ENCODE data around the gene UBE2D4. TPM values are rescaled to one million over a fixed set of nuclear protein-coding genes. Genes with fewer than 3 reads are reported as not detected.

The UBE2D4 gene
- total RNA-seq, 4 donors from 2014 or later = 13.3 to 55.7 (median 15.5) TPM

- no peaks in the 10 kb centered on the region for H3K36me3 ChIP-seq
- in situ Hi-C loops (cut with MboI; ENCODE audit: low pct_ligation_motif_present in 1 of 4, low pct_unique_long_range_greater_than_20kb in 1 of 4, low sequenced_read_pairs in 3 of 4) = no loop called here
- intact Hi-C loops (cut with DNase I; ENCODE audit: low total_unique reads) = no loop called here
- no peaks in the 10 kb centered on the region for H3K27me3 ChIP-seq
- H3K27ac ChIP-seq = peak overlapping the region in 1 of 4 donors; percentile 15
- H3K4me1 ChIP-seq = peaks cover 0 to 15% (median 5%) of the 10 kb centered on the region in 4 donors
- peak; percentile 10 for DNase-seq
- no peak overlapping the region for H3K4me3 ChIP-seq
- TF ChIP-seq CTCF (IDR thresholded peaks at IDR 0.05) = peak in 3 of 5 experiments; percentile 14 to 22 (median 21)
- no peak for TF ChIP-seq POLR2A (IDR thresholded peaks at IDR 0.05)
- 58 to 90% methylated on average over 1 to 3 of the region's 3 CpGs for WGBS, 2 donors (ENCODE audit: low coverage in 1 of 2)
- H3K9me3 ChIP-seq = no peaks in the 10 kb centered on the region
These were observed 16.8 kb downstream of the UBE2D4 start for GRCh38 chr7:43942997-43943396.

- WGBS, 2 donors (ENCODE audit: low coverage in 1 of 2) = 77% methylated on average over 13 of the region's 13 CpGs; no CpG with 5 or more reads in 1 of the 2 donors
- no peak for TF ChIP-seq POLR2AphosphoS5 (IDR thresholded peaks at IDR 0.05)
- no peak for TF ChIP-seq EP300 (IDR thresholded peaks at IDR 0.05; ENCODE audit: low read depth)
- Histone ChIP-seq H3K4me3 (no peak overlapping the region), H3K9me3 (no peaks in the 10 kb centered on the region), H3K4me1 (peaks cover 0 to 15% (median 5%) of the 10 kb centered on the region in 4 donors), H3K27me3 (no peaks in the 10 kb centered on the region), H3K36me3 (no peaks in the 10 kb centered on the region), H3K27ac (peak overlapping the region in 1 of 4 donors; percentile 15)
- in situ Hi-C loops (cut with MboI; ENCODE audit: low pct_ligation_motif_present in 1 of 4, low pct_unique_long_range_greater_than_20kb in 1 of 4, low sequenced_read_pairs in 3 of 4) (no loop called here), intact Hi-C loops (cut with DNase I; ENCODE audit: low total_unique reads) (no loop called here)
- peak; percentile 33 for DNase-seq
These were observed 17.4 kb downstream of the UBE2D4 start for GRCh38 chr7:43943417-43944187.

GRCh38 chr7:43944286-43944685 is 18.1 kb downstream of the UBE2D4 start:
- H3K27ac ChIP-seq = no peak overlapping the region
- in situ Hi-C loops (cut with MboI; ENCODE audit: low pct_ligation_motif_present in 1 of 4, low pct_unique_long_range_greater_than_20kb in 1 of 4, low sequenced_read_pairs in 3 of 4) = no loop called here
- TF ChIP-seq CTCF (IDR thresholded peaks at IDR 0.05) (no peak), POLR2AphosphoS5 (IDR thresholded peaks at IDR 0.05) (no peak), POLR2A (IDR thresholded peaks at IDR 0.05) (no peak), EP300 (IDR thresholded peaks at IDR 0.05; ENCODE audit: low read depth) (no peak)
- no peak overlapping the region for H3K4me3 ChIP-seq
- DNase-seq = no peak
- 63 to 83% methylated on average over 2 to 4 of the region's 4 CpGs for WGBS, 2 donors (ENCODE audit: low coverage in 1 of 2)
- peaks cover 0 to 15% (median 5%) of the 10 kb centered on the region in 4 donors for H3K4me1 ChIP-seq
- intact Hi-C loops (cut with DNase I; ENCODE audit: low total_unique reads) = no loop called here
- no peaks in the 10 kb centered on the region for H3K27me3 ChIP-seq
- no peaks in the 10 kb centered on the region for H3K36me3 ChIP-seq
- no peaks in the 10 kb centered on the region for H3K9me3 ChIP-seq

GRCh38 chr7:43952028-43952427 is 25.8 kb downstream of the UBE2D4 start:
- Histone ChIP-seq H3K4me3 (no peak overlapping the region), H3K36me3 (no peaks in the 10 kb centered on the region), H3K27ac (no peak overlapping the region), H3K9me3 (no peaks in the 10 kb centered on the region), H3K27me3 (no peaks in the 10 kb centered on the region), H3K4me1 (no peaks in the 10 kb centered on the region)
- in situ Hi-C loops (cut with MboI; ENCODE audit: low pct_ligation_motif_present in 1 of 4, low pct_unique_long_range_greater_than_20kb in 1 of 4, low sequenced_read_pairs in 3 of 4) = no loop called here
- DNase-seq = no peak
- TF ChIP-seq CTCF (IDR thresholded peaks at IDR 0.05) = no peak
- no peak for TF ChIP-seq POLR2A (IDR thresholded peaks at IDR 0.05)
- TF ChIP-seq POLR2AphosphoS5 (IDR thresholded peaks at IDR 0.05) = no peak
- no peak for TF ChIP-seq EP300 (IDR thresholded peaks at IDR 0.05; ENCODE audit: low read depth)
- intact Hi-C loops (cut with DNase I; ENCODE audit: low total_unique reads) = no loop called here
- WGBS, 2 donors (ENCODE audit: low coverage in 1 of 2) = 81% methylated on average over 3 of the region's 3 CpGs; no CpG with 5 or more reads in 1 of the 2 donors
